ENCODE results near the gene HARBI1.

GRCh38 chr11:46557684-46558151, 59.3 kb downstream of the HARBI1 start:
- no peak for TF ChIP-seq SIN3A (IDR thresholded peaks at IDR 0.05; ENCODE audit: borderline replicate concordance, insufficient read depth, low read length)
- no peak for TF ChIP-seq POLR2AphosphoS5 (IDR thresholded peaks at IDR 0.05; ENCODE audit: low read depth, low read length)
- TF ChIP-seq, protein P1, sequence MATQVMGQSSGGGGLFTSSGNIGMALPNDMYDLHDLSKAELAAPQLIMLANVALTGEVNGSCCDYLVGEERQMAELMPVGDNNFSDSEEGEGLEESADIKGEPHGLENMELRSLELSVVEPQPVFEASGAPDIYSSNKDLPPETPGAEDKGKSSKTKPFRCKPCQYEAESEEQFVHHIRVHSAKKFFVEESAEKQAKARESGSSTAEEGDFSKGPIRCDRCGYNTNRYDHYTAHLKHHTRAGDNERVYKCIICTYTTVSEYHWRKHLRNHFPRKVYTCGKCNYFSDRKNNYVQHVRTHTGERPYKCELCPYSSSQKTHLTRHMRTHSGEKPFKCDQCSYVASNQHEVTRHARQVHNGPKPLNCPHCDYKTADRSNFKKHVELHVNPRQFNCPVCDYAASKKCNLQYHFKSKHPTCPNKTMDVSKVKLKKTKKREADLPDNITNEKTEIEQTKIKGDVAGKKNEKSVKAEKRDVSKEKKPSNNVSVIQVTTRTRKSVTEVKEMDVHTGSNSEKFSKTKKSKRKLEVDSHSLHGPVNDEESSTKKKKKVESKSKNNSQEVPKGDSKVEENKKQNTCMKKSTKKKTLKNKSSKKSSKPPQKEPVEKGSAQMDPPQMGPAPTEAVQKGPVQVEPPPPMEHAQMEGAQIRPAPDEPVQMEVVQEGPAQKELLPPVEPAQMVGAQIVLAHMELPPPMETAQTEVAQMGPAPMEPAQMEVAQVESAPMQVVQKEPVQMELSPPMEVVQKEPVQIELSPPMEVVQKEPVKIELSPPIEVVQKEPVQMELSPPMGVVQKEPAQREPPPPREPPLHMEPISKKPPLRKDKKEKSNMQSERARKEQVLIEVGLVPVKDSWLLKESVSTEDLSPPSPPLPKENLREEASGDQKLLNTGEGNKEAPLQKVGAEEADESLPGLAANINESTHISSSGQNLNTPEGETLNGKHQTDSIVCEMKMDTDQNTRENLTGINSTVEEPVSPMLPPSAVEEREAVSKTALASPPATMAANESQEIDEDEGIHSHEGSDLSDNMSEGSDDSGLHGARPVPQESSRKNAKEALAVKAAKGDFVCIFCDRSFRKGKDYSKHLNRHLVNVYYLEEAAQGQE (IDR thresholded peaks at IDR 0.05; ENCODE audit: insufficient read depth in 1 of 2, low read depth in 2 of 2, low read length in 2 of 2) = no peak

All from PFSK-1 (cell line).